GM18499 (cell line): ENCODE data around the gene NDUFB4.
A peak's percentile ranks its signal among the peaks of the same experiment; 100 is the strongest.

ENCODE experiments used
- ATAC-seq: cut with Tn5 transposase; IDR thresholded peaks from one replicate; pipeline ENCODE4 v1.9.1; 2021; ENCODE audit warnings: moderate number of reproducible peaks; ENCODE audit not compliant: insufficient read depth, unreplicated experiment

NDUFB4 gene

DNA sequence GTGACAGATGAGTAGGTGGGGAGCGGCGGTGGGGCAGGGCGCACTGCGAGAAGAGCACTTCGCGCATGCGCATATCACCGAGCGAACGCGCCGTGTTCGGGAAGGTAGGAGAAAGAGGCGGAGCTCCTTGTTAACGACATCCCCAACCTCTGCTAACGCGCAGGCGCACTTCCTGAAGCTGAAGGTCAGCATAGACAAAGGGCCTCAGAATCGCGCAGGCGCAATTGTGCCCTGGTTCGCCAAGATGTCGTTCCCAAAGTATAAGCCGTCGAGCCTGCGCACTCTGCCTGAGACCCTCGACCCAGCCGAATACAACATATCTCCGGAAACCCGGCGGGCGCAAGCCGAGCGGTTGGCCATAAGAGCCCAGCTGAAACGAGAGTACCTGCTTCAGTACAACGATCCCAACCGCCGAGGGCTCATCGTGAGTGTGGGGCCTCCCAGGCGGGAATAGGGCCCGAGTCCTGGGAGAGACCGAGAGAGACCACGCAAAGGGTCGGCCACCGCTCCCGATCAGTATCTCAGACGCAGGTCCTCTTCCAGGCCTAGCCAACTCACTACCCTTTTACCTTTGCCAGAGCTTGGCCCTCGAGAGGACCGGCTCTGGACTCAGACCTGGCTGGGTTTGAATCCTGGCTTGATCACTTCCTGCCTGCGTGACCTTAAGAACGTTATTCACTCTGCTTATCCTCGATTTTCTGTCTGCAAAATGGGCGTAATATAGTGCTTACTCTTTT lies at the start of gene NDUFB4:
Gene NDUFB4 (plus strand): TSS at position 221 of the 737 bp plus-strand sequence. CDS start 24 bp downstream, at position 245.
- ATAC-seq = peak; percentile 88

DNA sequence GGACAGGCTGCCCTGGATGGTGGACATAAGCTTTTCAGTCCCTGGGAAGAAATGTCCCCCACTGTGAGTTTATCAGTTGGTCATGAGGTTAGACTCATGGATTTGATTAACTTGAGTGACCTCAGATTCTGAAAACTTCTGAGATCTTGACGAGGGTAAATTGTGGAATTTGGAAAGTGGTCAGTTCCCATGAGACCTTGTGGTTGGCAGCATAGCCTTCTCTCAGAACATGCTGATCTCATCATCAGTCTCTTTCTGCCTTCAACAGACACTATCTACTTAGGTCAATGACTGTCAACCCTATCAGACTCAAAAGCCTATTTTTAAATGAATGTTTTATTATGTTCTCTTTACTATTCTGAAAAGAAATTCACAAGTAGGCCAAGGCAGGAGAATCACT lies 45.6 kb upstream of the NDUFB4 start:
- no peak for ATAC-seq

DNA sequence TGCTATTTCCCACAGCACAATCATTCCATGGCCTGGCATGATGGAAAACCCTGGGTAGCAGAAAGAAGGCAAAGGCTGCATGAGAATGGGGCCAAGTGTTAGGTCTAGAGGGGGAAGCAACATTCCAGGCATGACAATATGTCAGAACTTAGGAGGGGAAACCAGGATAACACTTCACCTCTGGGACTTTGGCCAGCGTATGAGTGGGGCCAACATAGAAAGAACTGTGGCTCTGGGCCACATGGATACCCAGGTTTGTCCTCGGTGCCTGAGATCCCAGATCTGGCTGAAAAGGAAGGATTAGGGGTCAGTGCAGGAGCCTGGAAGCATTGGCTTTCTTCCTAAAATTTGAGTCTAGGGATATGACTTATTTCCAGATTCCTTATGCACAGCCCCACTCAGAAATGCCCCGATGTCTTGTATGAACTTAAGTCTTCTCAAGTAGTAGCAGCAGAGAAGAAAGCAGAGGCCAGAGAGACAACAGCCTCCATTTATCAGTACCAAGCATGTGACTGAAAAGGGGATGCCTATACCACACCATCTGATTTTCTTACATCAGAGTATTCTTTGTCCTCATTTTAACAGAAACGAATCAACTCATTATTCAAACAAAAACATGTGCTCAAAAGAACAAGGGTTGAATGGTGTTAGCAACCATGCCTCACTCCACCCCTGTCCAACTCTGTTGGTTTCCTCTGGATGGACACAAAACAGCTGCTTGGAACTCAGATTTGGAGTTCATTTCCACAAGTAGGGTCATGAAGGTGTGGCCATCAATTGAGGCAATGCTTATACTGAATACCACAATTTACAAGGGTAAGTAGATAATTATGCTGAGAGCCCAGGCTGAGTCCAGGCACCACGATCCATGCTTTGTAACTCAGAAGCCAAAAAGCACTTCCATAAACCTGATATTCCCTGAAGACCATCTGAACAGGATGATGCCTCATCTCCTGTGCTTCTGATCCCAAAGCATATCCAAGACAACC lies 43.7 kb upstream of the NDUFB4 start:
- no peak for ATAC-seq

DNA sequence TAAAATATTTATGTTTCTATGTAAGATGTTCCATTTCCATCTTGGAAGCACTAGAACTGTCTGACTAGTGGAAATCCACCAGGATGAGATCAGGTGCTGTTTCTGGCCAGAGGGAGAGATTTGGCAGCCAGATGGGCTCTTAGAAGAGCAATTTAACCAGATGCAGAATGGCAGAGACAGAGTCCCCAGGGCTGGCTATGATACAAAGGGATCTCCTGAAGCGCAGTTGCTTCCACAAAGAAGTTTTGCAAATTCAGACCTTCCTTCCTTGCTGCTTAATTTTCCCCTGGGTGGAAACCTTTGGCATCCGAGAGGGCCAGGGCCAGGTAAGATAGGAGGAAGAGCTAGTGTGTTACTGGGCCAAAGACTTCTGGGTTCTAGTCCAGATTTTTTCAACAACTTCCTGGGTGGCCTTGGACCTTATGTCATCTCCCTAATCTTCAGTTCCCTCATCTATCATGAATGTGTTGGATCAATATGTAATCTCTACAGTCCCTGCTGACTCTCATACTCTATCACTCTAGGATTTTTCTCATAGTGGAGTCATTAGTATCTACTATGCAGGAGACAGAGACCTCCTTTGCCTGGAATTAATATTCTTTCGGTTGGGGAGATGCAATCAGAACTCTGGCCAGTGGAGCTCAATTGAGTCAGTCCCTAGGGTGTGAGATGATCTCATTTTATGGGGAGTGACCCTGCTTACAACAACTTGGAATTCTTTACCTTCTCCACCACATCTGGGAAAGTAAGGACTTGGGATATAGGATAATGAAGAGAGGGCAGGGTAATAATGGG lies 41.1 kb upstream of the NDUFB4 start:
- ATAC-seq = no peak

DNA sequence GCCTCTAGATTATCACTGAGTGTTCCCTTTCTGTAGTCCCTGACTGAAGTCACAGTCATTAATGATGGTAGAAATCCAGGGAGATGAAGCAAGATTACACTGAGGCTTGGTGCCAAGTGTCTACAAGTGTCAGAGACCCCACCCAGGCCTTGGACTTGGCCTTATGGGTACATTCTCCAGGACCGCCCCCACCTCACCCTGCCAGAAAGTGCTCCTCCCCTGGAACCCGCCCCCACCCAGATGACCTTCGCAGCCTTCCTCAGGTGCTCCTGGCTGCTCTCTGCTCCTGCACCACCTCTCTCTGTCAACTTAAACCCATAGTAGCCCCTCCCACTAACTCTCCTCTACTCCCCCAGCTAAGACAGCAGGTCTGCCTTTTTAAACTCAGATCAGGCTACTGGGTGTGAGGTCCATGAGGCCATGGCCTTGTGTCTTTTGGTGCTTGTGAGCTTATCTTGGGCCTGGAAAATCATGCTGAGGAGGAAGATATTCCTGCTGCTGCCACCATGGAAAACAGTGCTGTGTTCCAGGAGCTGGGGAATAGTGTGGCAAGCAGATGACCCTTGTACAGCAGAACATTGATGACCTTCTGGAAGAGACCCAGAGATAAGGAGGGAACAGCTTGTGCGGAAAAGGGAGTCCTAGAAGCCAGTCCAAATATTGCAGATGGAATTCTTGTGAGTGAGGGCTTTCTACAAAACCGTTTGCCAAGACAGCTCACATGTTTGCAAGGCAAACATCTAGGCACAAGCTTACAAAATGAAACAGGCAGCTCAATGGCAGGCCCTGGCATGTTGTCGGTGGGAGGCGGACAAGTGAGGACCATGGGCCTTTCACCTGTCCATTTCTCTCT lies 40.3 kb upstream of the NDUFB4 start:
- ATAC-seq = no peak

DNA sequence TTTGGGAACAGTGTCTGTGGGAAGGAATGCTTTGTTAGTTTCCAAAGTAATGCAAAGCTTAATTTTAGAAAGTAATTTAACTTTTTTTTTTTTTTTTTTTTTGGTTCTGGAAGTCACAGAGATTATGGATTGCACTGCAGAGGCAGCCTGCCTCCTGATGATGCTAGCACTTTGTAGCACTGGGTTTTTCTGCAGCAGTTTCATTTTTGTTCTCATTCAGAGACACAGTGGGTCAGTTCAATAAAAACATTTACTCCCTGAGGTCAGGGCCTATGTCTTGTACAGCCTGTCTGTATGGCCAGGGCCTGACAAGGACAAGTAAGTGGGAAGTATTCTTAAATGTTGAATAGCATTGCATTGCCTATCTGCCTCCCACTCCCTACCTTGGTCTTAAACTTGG lies 39.0 kb upstream of the NDUFB4 start:
- no peak for ATAC-seq

DNA sequence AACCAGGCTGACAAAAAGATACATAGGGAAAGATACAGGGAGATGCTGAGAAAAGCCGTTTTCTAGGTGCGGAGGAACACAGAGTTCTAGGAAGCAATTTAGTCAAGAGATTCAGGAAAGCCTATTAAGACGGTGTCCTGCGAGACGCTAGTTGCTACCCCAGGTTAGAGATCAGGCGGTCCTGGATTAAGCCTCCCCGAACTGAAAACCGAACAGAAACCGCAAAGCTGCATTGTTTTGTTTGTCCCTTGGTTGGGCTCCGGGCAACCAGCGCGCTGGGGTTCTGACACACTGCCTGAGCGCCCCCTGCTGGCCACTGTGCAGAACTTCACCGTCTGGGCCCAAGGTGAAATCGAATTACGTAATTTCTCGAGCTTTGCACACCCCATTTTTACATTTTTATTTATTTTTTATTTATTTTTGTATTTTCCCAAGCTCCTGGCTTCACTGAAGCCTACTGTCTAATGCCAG lies 37.3 kb upstream of the NDUFB4 start:
- ATAC-seq = peak; percentile 65

DNA sequence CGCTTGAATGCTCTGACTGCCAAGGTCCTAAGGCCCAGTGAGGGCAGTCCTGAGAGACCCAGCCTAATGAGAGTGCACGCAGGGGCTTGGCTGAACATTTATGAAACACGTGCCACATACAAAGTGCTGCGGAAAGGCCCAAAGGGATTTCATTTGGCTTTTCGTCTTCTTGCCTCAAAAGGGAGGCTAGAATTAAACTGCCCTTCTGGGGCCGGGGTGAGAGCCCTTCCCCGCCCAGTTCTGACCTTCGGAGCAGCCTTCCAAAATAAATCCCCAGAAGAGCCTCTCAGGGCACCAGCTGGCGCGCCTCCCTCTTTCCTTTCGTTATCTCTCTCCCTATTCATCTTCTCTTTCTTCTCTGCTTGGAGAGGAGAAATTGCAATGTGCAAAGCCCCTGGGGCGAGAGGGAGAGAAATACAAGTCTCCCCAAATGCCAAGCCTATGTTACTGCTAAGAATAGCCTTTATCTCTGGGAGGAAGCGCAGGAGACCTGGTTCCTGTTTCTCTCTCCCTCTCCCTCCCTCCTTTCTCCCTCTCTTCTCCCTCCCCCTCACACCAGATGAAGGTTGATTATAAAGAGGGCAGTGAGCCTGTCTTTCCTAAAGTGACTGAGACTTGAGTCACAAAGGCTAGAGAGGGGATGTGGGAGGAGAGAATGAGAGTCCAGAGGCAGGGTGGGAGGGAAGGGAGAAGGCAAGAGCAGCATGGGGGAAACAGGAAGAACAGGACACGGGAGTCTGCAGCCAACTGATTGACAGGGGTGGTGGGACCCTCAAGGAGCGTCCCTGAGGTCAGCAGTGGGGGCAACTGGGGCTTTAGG lies 36.7 kb upstream of the NDUFB4 start:
- peak; percentile 19 for ATAC-seq

DNA sequence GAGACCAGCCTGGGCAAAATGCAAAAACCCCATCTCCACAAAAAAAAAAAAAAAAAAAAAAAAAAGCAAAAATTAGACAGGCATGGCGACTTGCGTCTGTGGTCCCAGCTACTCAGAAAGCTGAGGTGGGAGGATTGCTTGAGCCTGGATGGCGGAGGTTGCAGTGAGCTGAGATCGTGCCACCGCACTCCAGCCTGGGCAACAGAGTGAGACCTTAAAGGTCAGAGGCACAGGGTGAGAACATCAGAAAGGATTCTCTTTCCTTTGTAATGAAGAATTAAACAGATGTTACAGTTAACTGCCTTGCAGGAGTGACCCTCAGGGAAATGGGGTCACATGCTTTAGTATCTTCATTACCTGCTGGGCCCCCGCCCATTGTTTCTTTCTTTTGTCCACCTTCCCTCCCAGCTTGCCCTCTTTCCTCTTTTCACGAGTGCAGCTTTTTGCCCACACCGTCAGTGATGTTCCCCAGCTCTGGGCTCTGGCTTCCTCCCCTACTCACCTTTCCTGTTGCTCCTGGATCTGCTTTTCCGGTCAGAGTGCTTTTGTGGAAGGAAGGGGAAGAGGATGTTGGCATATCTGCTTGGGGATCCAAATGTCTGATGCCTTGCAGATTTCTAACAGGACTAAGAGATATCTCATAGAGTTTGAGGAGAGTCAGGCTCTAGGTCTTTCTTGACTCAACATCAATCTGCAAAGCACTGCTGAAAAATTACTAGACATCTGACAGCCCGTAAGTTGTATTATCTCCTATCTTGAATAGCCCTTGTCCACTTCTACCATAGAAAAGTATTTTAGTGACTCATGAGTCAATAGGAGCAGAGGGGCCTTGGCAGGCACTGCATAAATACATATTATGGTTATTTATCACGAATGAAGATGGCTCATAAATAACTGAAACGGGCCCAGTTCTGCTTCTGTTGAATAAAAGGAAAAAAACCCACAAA lies 35.6 kb upstream of the NDUFB4 start:
- ATAC-seq = no peak

DNA sequence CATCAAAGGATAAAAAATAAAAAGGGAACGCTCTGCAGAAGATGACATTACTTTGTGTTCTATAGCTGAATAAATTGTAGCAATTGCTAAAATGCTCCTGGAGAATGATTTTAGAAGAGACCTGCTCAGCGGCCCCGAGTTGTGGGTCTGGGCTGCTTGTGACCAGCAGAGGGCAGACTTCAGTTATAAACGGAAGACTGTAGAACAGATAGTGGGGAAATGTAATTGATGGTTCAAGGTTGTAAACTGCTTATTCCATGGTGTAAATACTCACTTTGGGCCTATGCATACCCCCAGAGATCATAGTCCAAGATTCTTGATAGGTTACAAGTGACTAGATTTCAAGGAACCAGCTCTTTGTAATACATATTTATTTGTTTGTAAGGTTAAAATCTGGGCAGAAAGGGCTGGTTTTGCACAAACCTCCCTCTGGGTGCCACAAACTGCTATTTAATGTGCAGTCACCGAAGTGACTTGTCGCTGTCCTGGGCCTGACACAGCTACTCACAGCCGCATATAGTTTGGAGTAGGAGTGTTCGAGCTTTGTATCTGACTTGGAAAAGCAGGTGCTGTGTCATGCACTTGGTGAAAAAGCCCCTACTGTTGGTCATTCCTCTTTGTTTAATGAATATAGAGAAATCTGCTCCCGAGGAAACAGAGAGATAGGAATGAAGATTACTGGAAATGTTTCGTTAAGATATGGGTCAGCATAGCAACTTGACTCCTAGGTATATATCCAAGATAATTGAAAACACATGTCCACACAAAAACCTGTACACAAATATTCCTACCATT lies 34.7 kb upstream of the NDUFB4 start:
- ATAC-seq = peak; percentile 34

DNA sequence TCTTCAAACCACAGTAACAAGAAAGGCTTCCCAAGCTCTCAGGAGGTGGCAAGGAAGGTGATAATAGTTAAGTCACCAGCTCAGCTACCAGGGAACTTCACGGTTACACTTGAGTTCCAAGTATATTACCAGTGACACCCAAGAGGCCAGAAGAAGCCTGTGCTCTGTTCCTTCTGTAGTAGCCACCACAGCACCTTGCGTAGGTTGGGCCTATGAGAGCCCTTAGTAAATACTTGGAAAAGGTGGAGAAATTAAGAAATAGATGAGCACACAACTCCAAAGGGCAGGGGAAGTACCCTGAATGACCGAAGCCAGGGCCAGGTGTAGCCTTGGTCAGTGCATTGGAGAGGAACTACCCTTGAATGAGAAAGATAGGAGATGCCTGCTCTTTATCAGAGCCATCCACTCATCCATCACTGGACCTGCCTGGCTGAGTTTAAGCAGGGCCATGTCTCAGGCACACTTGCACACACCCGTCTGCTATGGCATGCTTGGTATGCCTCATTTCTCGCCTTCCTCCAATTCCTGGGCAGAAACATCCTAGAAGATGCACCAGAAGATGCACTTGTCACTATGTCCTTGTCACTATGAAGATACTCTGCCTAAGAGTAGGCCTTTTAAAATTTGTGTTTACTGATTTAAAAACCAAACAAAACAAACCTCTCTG lies 32.6 kb upstream of the NDUFB4 start:
- ATAC-seq = no peak

DNA sequence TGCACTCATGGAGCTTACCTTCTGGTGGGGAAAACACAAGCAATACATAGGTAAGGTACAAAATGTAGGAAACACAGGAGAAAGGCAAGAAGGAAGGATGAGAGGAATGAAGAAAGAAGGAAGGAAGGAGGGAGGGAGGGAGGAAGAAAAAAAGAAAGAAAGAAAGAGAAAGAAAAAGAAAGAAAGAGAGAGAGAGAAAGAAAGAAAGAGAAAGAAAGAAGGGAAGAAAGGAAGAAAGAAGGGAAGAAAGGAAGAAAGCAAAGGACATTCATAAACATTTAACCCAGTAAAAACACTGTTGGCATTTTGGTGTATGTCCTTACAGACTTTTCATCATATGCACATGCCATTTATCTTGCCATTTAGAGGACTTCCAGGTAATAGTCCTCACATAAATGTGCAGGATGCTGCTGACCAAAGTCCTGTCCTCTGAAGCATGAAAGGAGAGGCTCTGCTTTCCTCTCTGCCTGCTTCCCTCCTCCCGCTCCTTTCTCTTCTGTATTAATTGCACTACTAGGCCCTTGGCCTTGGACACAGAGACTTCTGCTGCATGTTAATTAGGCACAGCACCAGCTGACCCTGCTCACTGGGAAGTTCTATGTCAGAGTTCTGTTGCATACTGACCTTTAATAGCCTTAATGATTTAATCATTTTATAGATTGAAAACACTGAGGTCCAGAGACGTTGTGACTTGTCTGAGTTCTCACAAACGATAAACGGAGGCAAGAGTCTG lies 29.7 kb upstream of the NDUFB4 start:
- no peak for ATAC-seq

DNA sequence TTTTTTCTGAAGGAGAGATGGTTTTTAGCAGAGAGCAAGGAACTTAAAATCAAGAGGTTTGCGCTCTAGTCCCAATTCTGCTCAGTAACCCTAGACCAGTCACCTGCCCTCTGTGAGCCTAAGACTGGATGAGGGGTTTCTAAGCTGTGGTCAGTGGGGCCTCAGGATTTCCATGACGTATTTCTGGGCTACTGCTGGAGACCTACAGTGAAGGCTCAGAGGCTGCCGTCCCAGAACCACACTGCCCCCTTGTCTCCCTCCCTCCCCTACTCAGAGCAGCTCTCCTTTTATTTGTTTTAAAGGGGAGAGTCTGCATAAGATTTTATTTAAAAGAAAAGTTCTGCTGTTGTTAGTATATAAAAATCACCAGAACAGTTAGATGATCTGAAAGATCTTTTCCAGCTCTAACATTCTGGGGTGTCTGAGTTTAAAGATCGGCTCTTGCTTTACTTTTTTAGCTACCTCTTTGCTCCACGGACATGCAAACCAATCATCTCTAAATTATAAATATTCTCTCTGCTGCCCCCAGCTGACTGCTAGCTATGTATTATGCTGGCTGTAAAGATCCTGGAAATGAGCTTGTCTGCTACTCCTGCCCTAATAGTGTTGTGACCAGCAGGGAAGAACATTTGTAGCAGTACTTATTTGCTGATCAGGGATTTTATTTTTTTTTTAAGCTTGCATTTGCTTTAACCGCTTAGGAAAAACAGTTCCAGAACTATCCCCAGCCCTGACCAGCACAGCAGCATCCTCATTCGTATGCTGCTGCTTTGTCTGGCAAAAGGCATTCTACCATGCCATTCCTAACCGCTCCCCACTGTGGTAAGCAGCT lies 28.6 kb upstream of the NDUFB4 start:
- no peak for ATAC-seq

DNA sequence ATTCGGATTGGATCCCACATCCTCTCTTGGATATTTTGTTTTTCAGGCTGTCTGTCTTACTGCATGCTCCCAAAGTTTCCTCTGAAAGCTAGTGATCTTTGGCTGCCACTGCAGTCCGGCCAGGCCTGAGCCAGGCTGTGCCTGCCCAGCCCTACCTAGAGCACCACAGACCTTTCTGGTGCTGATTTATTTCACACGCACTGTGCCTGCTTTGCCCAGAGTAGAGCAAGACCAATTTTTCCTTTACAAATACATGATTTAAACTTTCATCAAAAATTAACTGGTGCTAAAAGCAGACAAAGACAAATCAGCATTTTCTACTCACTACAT lies 28.0 kb upstream of the NDUFB4 start:
- ATAC-seq = no peak

DNA sequence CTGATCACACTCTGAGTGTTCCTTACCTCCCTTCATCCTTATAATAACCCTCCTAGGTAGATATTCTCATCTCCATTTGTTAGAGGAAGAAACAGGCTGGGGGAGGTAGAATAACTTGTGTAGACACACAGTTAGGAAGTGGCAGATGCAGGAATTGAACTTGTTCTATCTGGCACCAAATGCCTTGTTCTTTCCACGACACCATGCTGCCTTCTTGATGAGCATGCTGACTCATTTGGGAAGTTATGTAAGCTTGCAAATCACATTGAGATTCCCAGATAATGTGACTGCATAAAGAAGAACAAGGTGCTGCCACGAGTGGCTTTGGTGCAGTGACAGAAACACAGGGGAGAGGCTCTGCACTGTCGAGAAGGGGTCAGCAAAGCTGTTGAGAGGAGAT lies 27.5 kb upstream of the NDUFB4 start:
- no peak for ATAC-seq
